DOHH2 (cell line): ENCODE measurements around the gene DDX41.

Source experiments
- H3F3A ChIP-seq: fragments of 200-600 bp; sonication (generic), shearing (Covaris generic); 2 replicates; pipeline ENCODE4 v1.6.0; 2016; ENCODE audit warnings: antibody characterized with exemption, mild to moderate bottlenecking; ENCODE audit not compliant: control insufficient read depth, insufficient read depth
- H3K27ac ChIP-seq: fragments of 200-600 bp; sonication (generic); 2 replicates; pipeline ENCODE4 v1.5.1; 2014; ENCODE audit warnings: low read depth, mild to moderate bottlenecking, low read length, moderate library complexity
- H3K27me3 ChIP-seq: fragments of 200-600 bp; sonication (generic); 2 replicates; pipeline ENCODE4 v1.6.1; 2014; ENCODE audit warnings: mild to moderate bottlenecking, low read length, mixed read lengths; ENCODE audit not compliant: control insufficient read depth
- H3K36me3 ChIP-seq: fragments of 200-600 bp; sonication (generic); 2 replicates; pipeline ENCODE4 v1.6.1; 2014; ENCODE audit warnings: mild to moderate bottlenecking, low read length, moderate library complexity, mixed read lengths; ENCODE audit not compliant: control insufficient read depth
- H3K4me1 ChIP-seq: fragments of 200-600 bp; sonication (generic); 2 replicates; pipeline ENCODE4 v1.6.1; 2014; ENCODE audit warnings: mild to moderate bottlenecking, low read length, mixed read lengths; ENCODE audit not compliant: control insufficient read depth
- H3K4me2 ChIP-seq: fragments of 200-600 bp; sonication (generic); 2 replicates; pipeline ENCODE4 v1.6.0; 2014; ENCODE audit warnings: mild to moderate bottlenecking, low read length, moderate library complexity
- H3K4me3 ChIP-seq: fragments of 200-600 bp; sonication (generic); 2 replicates; pipeline ENCODE4 v1.5.1; 2014; ENCODE audit warnings: mild to moderate bottlenecking, low read length, mixed read lengths
- H3K79me2 ChIP-seq: fragments of 200-600 bp; sonication (generic); 2 replicates; pipeline ENCODE4 v1.6.1; 2014; ENCODE audit warnings: mild to moderate bottlenecking, low read length, mixed read lengths; ENCODE audit not compliant: control insufficient read depth
- H3K9me2 ChIP-seq: fragments of 200-600 bp; sonication (generic); replicated peaks from 2 replicates; pipeline ENCODE4 v1.6.1; 2014; ENCODE audit warnings: mild to moderate bottlenecking, low read length, mixed read lengths; ENCODE audit not compliant: control insufficient read depth
- H3K9me3 ChIP-seq: fragments of 200-600 bp; sonication (generic); 2 replicates; pipeline ENCODE4 v1.6.1; 2014; ENCODE audit warnings: antibody characterized with exemption, low read length, mixed read lengths; ENCODE audit not compliant: control insufficient read depth, insufficient read depth
- H4K20me1 ChIP-seq: fragments of 200-600 bp; sonication (generic); 2 replicates; pipeline ENCODE4 v1.6.0; 2014; ENCODE audit warnings: low read depth, mild to moderate bottlenecking, antibody characterized with exemption, low read length, moderate library complexity; ENCODE audit not compliant: control insufficient read depth, insufficient read depth
- EZH2phosphoT487 ChIP-seq: fragments of 200-600 bp; sonication (generic); IDR thresholded peaks from 2 replicates; pipeline ENCODE4 v1.6.1; 2017; ENCODE audit warnings: borderline replicate concordance, mild to moderate bottlenecking, antibody characterized with exemption, low read length, moderate library complexity, mixed read lengths
- TF ChIP-seq, protein P1 (sequence below): fragments of 200-600 bp; sonication (generic); IDR thresholded peaks from one replicate; pipeline ENCODE4 v1.5.1; 2014; ENCODE audit warnings: antibody characterized with exemption, mild to moderate bottlenecking, low read depth, low read length; ENCODE audit not compliant: poor library complexity, severe bottlenecking

DDX41 gene

DNA sequence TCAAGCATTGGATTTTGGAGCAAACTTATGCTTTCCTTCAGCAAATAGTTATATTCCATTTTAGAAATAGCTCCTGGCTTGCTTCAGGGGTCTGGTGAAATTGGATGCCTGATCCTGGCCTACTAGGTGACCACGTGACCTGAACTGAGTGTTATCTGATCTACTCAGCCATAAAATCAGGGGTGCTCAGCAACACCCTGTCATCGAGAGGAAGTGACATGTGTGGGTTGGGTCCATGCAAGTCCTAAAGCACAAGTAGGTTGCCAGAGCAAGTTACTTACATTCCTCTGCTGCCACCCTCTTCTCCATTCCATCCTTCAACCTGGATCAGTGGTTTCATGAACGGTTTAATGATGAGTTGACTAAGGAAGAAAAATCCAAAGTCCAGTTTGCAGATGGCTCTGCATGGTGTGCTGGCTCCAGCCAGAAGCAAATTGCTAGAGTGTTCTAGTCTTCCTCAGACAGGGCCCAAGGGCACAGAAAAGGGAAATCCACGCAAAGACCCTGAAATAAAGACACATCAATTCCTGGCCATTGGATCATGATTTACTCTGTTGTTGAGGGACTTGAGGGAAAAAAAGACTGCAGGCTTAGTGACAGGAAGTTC is 40.4 kb upstream of the DDX41 start:
- peaks cover 24% of the 10 kb centered on the region for H3K4me1 ChIP-seq
- H4K20me1 ChIP-seq: peaks cover 13% of the 10 kb centered on the region
- no peak overlapping the region for H3K27ac ChIP-seq
- H3K4me2 ChIP-seq: no peak overlapping the region
- no peaks in the 10 kb centered on the region; the same call in 1 of the 2 replicates for H3F3A ChIP-seq
- peaks cover 26% of the 10 kb centered on the region for H3K79me2 ChIP-seq
- no peak for TF ChIP-seq EZH2phosphoT487
- TF ChIP-seq, protein P1, sequence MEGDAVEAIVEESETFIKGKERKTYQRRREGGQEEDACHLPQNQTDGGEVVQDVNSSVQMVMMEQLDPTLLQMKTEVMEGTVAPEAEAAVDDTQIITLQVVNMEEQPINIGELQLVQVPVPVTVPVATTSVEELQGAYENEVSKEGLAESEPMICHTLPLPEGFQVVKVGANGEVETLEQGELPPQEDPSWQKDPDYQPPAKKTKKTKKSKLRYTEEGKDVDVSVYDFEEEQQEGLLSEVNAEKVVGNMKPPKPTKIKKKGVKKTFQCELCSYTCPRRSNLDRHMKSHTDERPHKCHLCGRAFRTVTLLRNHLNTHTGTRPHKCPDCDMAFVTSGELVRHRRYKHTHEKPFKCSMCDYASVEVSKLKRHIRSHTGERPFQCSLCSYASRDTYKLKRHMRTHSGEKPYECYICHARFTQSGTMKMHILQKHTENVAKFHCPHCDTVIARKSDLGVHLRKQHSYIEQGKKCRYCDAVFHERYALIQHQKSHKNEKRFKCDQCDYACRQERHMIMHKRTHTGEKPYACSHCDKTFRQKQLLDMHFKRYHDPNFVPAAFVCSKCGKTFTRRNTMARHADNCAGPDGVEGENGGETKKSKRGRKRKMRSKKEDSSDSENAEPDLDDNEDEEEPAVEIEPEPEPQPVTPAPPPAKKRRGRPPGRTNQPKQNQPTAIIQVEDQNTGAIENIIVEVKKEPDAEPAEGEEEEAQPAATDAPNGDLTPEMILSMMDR: no peak
- no peaks in the 10 kb centered on the region for H3K9me3 ChIP-seq
- H3K9me2 ChIP-seq: no peaks in the 10 kb centered on the region
- peaks cover 10% of the 10 kb centered on the region for H3K36me3 ChIP-seq
- no peak overlapping the region for H3K4me3 ChIP-seq
- no peaks in the 10 kb centered on the region for H3K27me3 ChIP-seq

DNA sequence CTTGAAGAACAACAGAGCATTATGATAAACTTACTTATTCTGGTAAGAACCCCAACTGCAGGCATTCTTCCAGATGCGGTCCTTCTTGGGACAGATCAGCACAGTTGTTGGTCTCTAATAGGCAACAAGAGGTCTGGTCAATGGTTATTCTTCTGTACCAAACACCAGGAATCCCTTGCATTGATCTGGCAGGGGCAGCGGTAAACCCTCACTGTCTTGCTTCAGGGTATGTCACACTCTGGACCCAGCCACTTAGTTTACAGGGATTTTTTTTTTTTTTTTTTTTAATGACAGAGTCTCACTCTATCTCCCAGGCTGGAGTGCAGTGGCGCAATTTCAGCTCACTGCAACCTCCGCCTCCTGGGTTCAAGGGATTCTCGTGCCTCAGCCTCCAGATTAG is 38.9 kb upstream of the DDX41 start:
- TF ChIP-seq EZH2phosphoT487: no peak
- TF ChIP-seq, protein P1: no peak
- H3K9me2 ChIP-seq: no peaks in the 10 kb centered on the region
- no peak overlapping the region for H3K4me3 ChIP-seq
- H3K27me3 ChIP-seq: no peaks in the 10 kb centered on the region
- H3K79me2 ChIP-seq: peaks cover 41% of the 10 kb centered on the region
- no peak overlapping the region for H3K27ac ChIP-seq
- peak overlapping the region; percentile 66; the same call in 1 of the 2 replicates for H3K4me2 ChIP-seq
- H3F3A ChIP-seq: no peaks in the 10 kb centered on the region; the same call in 1 of the 2 replicates
- H3K9me3 ChIP-seq: no peaks in the 10 kb centered on the region
- H3K4me1 ChIP-seq: peaks cover 24% of the 10 kb centered on the region
- peaks cover 13% of the 10 kb centered on the region for H4K20me1 ChIP-seq
- peaks cover 25% of the 10 kb centered on the region for H3K36me3 ChIP-seq

DNA sequence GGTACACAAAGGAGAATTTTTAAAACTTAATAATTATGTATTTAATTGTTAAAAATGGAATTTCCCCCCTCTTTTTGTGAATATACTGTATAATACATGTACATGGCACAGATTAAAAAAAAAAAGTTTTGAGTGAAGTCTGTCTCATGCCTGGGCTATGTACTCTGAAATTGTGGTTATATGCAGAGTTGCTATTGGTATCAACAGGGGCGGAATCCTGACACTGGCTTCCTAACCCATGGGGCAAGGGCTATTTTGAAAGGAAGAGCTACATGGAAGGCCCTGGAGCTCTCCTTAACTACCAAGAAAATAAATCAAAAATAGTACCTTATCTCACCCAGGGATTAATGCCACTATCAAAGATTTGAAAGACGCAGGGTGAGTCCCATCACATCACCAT is 38.5 kb upstream of the DDX41 start:
- H3K27me3 ChIP-seq: no peaks in the 10 kb centered on the region
- peaks cover 45% of the 10 kb centered on the region for H3K79me2 ChIP-seq
- H4K20me1 ChIP-seq: peaks cover 13% of the 10 kb centered on the region
- no peaks in the 10 kb centered on the region for H3K9me3 ChIP-seq
- H3F3A ChIP-seq: no peaks in the 10 kb centered on the region; the same call in 1 of the 2 replicates
- H3K4me1 ChIP-seq: peaks cover 26% of the 10 kb centered on the region
- no peaks in the 10 kb centered on the region for H3K9me2 ChIP-seq
- peak overlapping the region; percentile 66 for H3K4me2 ChIP-seq
- no peak overlapping the region for H3K27ac ChIP-seq
- H3K36me3 ChIP-seq: peaks cover 29% of the 10 kb centered on the region
- TF ChIP-seq EZH2phosphoT487: no peak
- TF ChIP-seq, protein P1: no peak
- peak overlapping the region; percentile 79 for H3K4me3 ChIP-seq
